Thyroid gland (tissue), 4 donors: ENCODE data around the gene LRMDA. TPM values are rescaled to one million over a fixed set of nuclear protein-coding genes. Genes with fewer than 3 reads are reported as not detected.

ENCODE experiments used
- DNase-seq, 2 donors: peaks; one replicate each; pipeline ENCODE4 v3.0.0-alpha.2; 2019
- H3K27ac ChIP-seq, 3 donors: fragments of 200-600 bp; sonication (generic); 1 replicate in 2 of 3; 2 replicates in 1 of 3; pipeline ENCODE4 v1.5.1; 2016 to 2019; ENCODE audit warnings: mild to moderate bottlenecking in 1 of 3, moderate library complexity in 1 of 3
- H3K27me3 ChIP-seq: fragments of 200-600 bp; sonication (generic); one replicate; pipeline ENCODE4 v1.5.1; 2019
- H3K36me3 ChIP-seq, 2 donors: fragments of 200-600 bp; sonication (generic); one replicate each; pipeline ENCODE4 v1.5.1; 2016 to 2019
- H3K4me1 ChIP-seq, 2 donors: fragments of 200-600 bp; sonication (generic); one replicate each; pipeline ENCODE4 v1.5.1; 2017 to 2019
- H3K4me3 ChIP-seq, 3 donors: fragments of 200-600 bp; sonication (generic); replicated peaks in 1 of 3; 1 replicate in 2 of 3; 2 replicates in 1 of 3; pipeline ENCODE4 v1.5.1; 2016; ENCODE audit warnings: mild to moderate bottlenecking in 1 of 3
- H3K9me3 ChIP-seq: fragments of 200-600 bp; sonication (generic); one replicate; pipeline ENCODE4 v1.5.1; 2017
- CTCF ChIP-seq, 6 experiments: fragments of 200-600 bp in 3 of 6; fragments of 450-650 bp in 3 of 6; sonication (generic) in 3 of 6; IDR thresholded peaks; one replicate each; pipeline ENCODE4 v1.5.1; 2016 to 2019; ENCODE audit warnings: antibody characterized with exemption in 6 of 6, mild to moderate bottlenecking in 2 of 6, inconsistent platforms in 1 of 6, moderate library complexity in 1 of 6
- POLR2A ChIP-seq, 2 donors: fragments of 450-650 bp; IDR thresholded peaks; one replicate each; pipeline ENCODE4 v1.6.1; 2017; ENCODE audit warnings: antibody characterized with exemption in 2 of 2, mild to moderate bottlenecking in 2 of 2, moderate library complexity in 1 of 2
- WGBS, 2 donors: methylation state at CpG; one replicate each; pipeline ENCODE4 v1.1.5; 2017; 5-methylcytosine and 5-hydroxymethylcytosine counted together
- intact Hi-C: fragments of 100-400 bp; cut with DNase I; formaldehyde crosslinking; loops from one replicate; pipeline ENCODE4 v1.15.1; 2023
- total RNA-seq, 4 donors: library from RNA; depleted of rRNA; stranded (reverse); fragments of >200 nt; gene quantifications; one replicate each; pipeline ENCODE4 v1.2.3, GENCODE V29; 2016

Gene LRMDA
- total RNA-seq, 4 donors from 2014 or later, result 16.5 to 31.7 (median 23.2) TPM

DNA sequence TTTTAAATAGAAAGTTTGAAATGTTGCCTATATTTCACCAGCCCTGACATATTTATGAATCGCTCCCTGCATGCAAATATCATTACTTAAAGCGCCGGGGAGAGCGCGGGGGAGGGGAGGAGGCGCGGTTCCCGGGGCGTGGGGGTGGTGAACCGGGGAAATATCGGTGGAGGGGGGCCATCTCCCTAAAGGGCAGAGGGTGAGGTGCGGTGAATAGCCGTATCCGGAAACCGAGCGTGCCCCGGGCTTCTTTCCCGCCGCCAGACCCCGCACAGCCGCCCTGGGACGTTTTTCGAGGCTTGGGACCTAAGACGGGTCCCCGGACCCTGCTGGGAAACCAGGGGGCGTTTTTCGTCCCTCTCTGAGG is 22.9 kb upstream of the LRMDA start:
- Histone ChIP-seq H3K4me1 (peaks cover 9 to 14% of the 10 kb centered on the region in 2 donors), H3K27ac (peak overlapping the region; percentile 89 to 96 (median 95)), H3K27me3 (no peaks in the 10 kb centered on the region), H3K4me3 (peak overlapping the region in 2 of 3 donors; percentile 80 to 90), H3K9me3 (no peaks in the 10 kb centered on the region), H3K36me3 (no peaks in the 10 kb centered on the region)
- intact Hi-C loops, result no loop called here
- TF ChIP-seq CTCF (IDR thresholded peaks at IDR 0.05) (no peak), POLR2A (IDR thresholded peaks at IDR 0.05) (no peak)
- 6 to 9% methylated on average over 27 of the region's 27 CpGs for WGBS, 2 donors
- DNase-seq, result peak in 1 of 2 donors; percentile 10

DNA sequence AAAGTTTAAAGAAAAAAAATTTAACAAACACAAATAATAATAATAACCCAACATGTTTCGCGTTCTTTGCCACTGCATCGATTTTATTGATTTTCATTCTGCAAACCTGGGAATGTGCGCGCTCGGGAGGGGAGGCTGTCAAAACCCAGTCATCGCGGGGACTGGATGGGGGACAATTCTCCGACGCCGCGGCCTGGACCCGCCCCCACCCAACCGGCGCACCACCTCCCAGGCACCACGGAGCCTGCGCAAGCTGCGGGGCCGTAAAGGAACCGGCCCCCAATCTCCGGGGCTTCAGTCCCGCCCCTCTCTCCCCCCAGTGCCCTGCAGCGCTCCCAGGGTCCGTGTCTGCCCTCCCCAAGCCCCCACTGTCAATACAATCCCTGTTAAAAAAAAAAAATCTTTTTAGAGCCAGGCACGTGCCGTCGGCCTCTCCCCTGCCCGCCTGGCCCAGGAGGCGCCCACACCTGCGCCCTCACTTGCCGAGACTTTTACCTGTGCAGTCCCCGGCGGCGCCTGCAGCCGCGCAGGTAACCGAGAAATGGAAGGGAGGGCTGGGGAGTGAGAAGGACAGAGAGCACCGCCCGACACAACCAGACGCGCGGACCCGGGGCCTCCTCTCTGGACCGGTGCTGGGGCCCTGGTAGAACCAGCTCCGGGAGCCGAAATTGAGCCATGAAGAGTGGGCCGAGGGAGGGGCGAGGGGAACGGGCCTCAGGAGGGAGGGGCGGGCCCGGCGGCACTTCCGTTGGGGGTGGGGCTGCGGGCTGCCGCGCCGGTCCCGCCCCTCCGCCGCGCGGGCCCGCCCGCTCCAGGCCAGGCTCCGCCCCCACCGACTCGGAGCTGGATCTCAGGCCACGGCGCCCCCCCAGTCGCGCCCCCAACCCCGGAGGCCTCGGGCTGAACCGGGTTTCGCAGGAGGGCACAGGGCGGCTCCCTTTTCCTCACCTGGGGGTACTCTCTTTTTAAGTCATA is 22.2 kb upstream of the LRMDA start:
- intact Hi-C loops, result no loop called here
- TF ChIP-seq CTCF (IDR thresholded peaks at IDR 0.05) (peak in 4 of 6 experiments; percentile 21 to 40 (median 32)), POLR2A (IDR thresholded peaks at IDR 0.05) (peak in 1 of 2 donors; percentile 77)
- peak overlapping the region; percentile 89 to 96 (median 95) for H3K27ac ChIP-seq
- H3K36me3 ChIP-seq, result no peaks in the 10 kb centered on the region
- 1% methylated on average over 16 to 46 of the region's 76 CpGs for WGBS, 2 donors
- DNase-seq, result peak; percentile 86 to 87
- peaks cover 9 to 14% of the 10 kb centered on the region in 2 donors for H3K4me1 ChIP-seq
- no peaks in the 10 kb centered on the region for H3K27me3 ChIP-seq
- H3K9me3 ChIP-seq, result no peaks in the 10 kb centered on the region
- H3K4me3 ChIP-seq, result peak overlapping the region; percentile 6 to 90 (median 80)

GRCh38 chr10:75410132-75411005 is 21.1 kb upstream of the LRMDA start:
- Histone ChIP-seq H3K27ac (peak overlapping the region in 1 of 3 donors; percentile 89), H3K36me3 (no peaks in the 10 kb centered on the region), H3K4me3 (peak overlapping the region in 1 of 3 donors; percentile 80), H3K27me3 (no peaks in the 10 kb centered on the region), H3K4me1 (peaks cover 4 to 9% of the 10 kb centered on the region in 2 donors), H3K9me3 (no peaks in the 10 kb centered on the region)
- intact Hi-C loops, result loop anchor here (10.0 kb wide), 1 partner anchor 244 kb away; no protein-coding TSS in a partner anchor
- DNase-seq, result no peak
- no peak for TF ChIP-seq CTCF (IDR thresholded peaks at IDR 0.05)
- TF ChIP-seq POLR2A (IDR thresholded peaks at IDR 0.05), result no peak
- 73% methylated on average over 10 of the region's 10 CpGs for WGBS, 2 donors

GRCh38 chr10:75414527-75414926 is 16.9 kb upstream of the LRMDA start:
- H3K27me3 ChIP-seq, result no peaks in the 10 kb centered on the region
- TF ChIP-seq POLR2A (IDR thresholded peaks at IDR 0.05) (no peak), CTCF (IDR thresholded peaks at IDR 0.05) (no peak)
- DNase-seq, result no peak
- H3K36me3 ChIP-seq, result no peaks in the 10 kb centered on the region
- H3K4me3 ChIP-seq, result no peak overlapping the region
- 91 to 92% methylated on average over 1 of the region's 1 CpG for WGBS, 2 donors
- H3K4me1 ChIP-seq, result no peaks in the 10 kb centered on the region
- H3K9me3 ChIP-seq, result no peaks in the 10 kb centered on the region
- no peak overlapping the region for H3K27ac ChIP-seq
- intact Hi-C loops, result loop anchor here (10.0 kb wide), 1 partner anchor 240 kb away; no protein-coding TSS in a partner anchor
